DOHH2 (cell line): ENCODE results near the gene SLC38A3.

Experiments
- H3F3A ChIP-seq: fragments of 200-600 bp; sonication (generic), shearing (Covaris generic); 2 replicates; pipeline ENCODE4 v1.6.0; 2016; ENCODE audit warnings: antibody characterized with exemption, mild to moderate bottlenecking; ENCODE audit not compliant: control insufficient read depth, insufficient read depth
- H3K27ac ChIP-seq: fragments of 200-600 bp; sonication (generic); 2 replicates; pipeline ENCODE4 v1.5.1; 2014; ENCODE audit warnings: low read depth, mild to moderate bottlenecking, low read length, moderate library complexity
- H3K27me3 ChIP-seq: fragments of 200-600 bp; sonication (generic); 2 replicates; pipeline ENCODE4 v1.6.1; 2014; ENCODE audit warnings: mild to moderate bottlenecking, low read length, mixed read lengths; ENCODE audit not compliant: control insufficient read depth
- H3K36me3 ChIP-seq: fragments of 200-600 bp; sonication (generic); 2 replicates; pipeline ENCODE4 v1.6.1; 2014; ENCODE audit warnings: mild to moderate bottlenecking, low read length, moderate library complexity, mixed read lengths; ENCODE audit not compliant: control insufficient read depth
- H3K4me1 ChIP-seq: fragments of 200-600 bp; sonication (generic); 2 replicates; pipeline ENCODE4 v1.6.1; 2014; ENCODE audit warnings: mild to moderate bottlenecking, low read length, mixed read lengths; ENCODE audit not compliant: control insufficient read depth
- H3K4me2 ChIP-seq: fragments of 200-600 bp; sonication (generic); 2 replicates; pipeline ENCODE4 v1.6.0; 2014; ENCODE audit warnings: mild to moderate bottlenecking, low read length, moderate library complexity
- H3K4me3 ChIP-seq: fragments of 200-600 bp; sonication (generic); 2 replicates; pipeline ENCODE4 v1.5.1; 2014; ENCODE audit warnings: mild to moderate bottlenecking, low read length, mixed read lengths
- H3K79me2 ChIP-seq: fragments of 200-600 bp; sonication (generic); 2 replicates; pipeline ENCODE4 v1.6.1; 2014; ENCODE audit warnings: mild to moderate bottlenecking, low read length, mixed read lengths; ENCODE audit not compliant: control insufficient read depth
- H3K9me2 ChIP-seq: fragments of 200-600 bp; sonication (generic); replicated peaks from 2 replicates; pipeline ENCODE4 v1.6.1; 2014; ENCODE audit warnings: mild to moderate bottlenecking, low read length, mixed read lengths; ENCODE audit not compliant: control insufficient read depth
- H3K9me3 ChIP-seq: fragments of 200-600 bp; sonication (generic); 2 replicates; pipeline ENCODE4 v1.6.1; 2014; ENCODE audit warnings: antibody characterized with exemption, low read length, mixed read lengths; ENCODE audit not compliant: control insufficient read depth, insufficient read depth
- H4K20me1 ChIP-seq: fragments of 200-600 bp; sonication (generic); 2 replicates; pipeline ENCODE4 v1.6.0; 2014; ENCODE audit warnings: low read depth, mild to moderate bottlenecking, antibody characterized with exemption, low read length, moderate library complexity; ENCODE audit not compliant: control insufficient read depth, insufficient read depth
- EZH2phosphoT487 ChIP-seq: fragments of 200-600 bp; sonication (generic); IDR thresholded peaks from 2 replicates; pipeline ENCODE4 v1.6.1; 2017; ENCODE audit warnings: borderline replicate concordance, mild to moderate bottlenecking, antibody characterized with exemption, low read length, moderate library complexity, mixed read lengths
- TF ChIP-seq, protein P1 (sequence below): fragments of 200-600 bp; sonication (generic); IDR thresholded peaks from one replicate; pipeline ENCODE4 v1.5.1; 2014; ENCODE audit warnings: antibody characterized with exemption, mild to moderate bottlenecking, low read depth, low read length; ENCODE audit not compliant: poor library complexity, severe bottlenecking

The SLC38A3 gene

DNA sequence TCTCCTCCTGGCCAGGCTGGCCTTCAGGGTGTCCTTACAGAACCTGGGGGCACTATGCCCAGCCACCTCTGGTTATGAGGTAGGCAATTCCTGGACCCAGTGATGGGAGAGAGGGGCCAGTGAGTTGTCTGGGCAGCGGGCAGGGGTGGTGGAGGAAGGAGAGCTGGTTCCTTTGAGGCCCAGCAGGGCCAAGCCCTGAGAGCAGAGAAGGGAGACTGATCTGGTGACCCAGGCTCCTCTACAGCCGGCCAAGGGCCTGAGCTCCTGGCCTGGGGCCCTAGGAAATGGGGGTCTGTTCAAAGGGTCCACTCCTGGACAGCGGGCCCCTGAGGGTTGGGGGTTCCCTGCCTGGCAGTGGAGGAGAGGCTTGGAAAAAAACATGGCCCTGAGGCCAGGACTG is 7.9 kb downstream of the SLC38A3 start:
- no peaks in the 10 kb centered on the region for H3K9me3 ChIP-seq
- H3F3A ChIP-seq = no peaks in the 10 kb centered on the region
- H3K79me2 ChIP-seq = no peaks in the 10 kb centered on the region
- no peak overlapping the region for H3K4me2 ChIP-seq
- H3K9me2 ChIP-seq = no peaks in the 10 kb centered on the region
- 0 out of 2 replicates have a peak, but pooled peaks cover 3% of the 10 kb centered on the region for H4K20me1 ChIP-seq
- H3K4me3 ChIP-seq = no peak overlapping the region
- no peak overlapping the region for H3K27ac ChIP-seq
- TF ChIP-seq, protein P1, sequence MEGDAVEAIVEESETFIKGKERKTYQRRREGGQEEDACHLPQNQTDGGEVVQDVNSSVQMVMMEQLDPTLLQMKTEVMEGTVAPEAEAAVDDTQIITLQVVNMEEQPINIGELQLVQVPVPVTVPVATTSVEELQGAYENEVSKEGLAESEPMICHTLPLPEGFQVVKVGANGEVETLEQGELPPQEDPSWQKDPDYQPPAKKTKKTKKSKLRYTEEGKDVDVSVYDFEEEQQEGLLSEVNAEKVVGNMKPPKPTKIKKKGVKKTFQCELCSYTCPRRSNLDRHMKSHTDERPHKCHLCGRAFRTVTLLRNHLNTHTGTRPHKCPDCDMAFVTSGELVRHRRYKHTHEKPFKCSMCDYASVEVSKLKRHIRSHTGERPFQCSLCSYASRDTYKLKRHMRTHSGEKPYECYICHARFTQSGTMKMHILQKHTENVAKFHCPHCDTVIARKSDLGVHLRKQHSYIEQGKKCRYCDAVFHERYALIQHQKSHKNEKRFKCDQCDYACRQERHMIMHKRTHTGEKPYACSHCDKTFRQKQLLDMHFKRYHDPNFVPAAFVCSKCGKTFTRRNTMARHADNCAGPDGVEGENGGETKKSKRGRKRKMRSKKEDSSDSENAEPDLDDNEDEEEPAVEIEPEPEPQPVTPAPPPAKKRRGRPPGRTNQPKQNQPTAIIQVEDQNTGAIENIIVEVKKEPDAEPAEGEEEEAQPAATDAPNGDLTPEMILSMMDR = no peak
- TF ChIP-seq EZH2phosphoT487 = no peak
- peaks cover 9% of the 10 kb centered on the region for H3K27me3 ChIP-seq
- H3K36me3 ChIP-seq = no peaks in the 10 kb centered on the region
- no peaks in the 10 kb centered on the region for H3K4me1 ChIP-seq

DNA sequence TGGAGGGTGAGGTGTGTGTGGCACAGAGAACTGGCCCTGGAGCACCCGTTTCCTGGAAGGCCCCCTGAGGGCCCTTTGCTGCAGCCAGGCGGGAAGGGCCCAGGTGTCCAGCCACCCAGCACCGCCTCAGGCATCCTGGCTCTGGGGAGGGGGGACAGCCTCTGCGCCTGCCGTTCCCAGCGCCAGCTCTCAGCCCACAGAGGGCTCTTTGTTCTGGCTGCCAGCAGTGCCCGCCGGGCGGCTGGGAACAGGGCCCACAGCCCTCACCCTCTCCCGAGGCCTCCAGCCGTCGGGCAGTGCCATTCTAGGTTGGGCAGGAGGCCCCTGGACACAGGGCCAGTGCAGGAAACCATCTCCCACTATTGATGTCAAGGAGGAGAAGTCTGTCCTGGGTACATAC is 8.3 kb downstream of the SLC38A3 start:
- H3K9me2 ChIP-seq = no peaks in the 10 kb centered on the region
- no peak overlapping the region for H3K4me3 ChIP-seq
- no peaks in the 10 kb centered on the region for H3K9me3 ChIP-seq
- H3K4me1 ChIP-seq = no peaks in the 10 kb centered on the region
- H3K27me3 ChIP-seq = peaks cover 9% of the 10 kb centered on the region
- no peak overlapping the region for H3K4me2 ChIP-seq
- no peak overlapping the region for H3K27ac ChIP-seq
- no peaks in the 10 kb centered on the region for H3F3A ChIP-seq
- no peaks in the 10 kb centered on the region for H3K36me3 ChIP-seq
- H4K20me1 ChIP-seq = 0 out of 2 replicates have a peak, but pooled peaks cover 3% of the 10 kb centered on the region
- no peaks in the 10 kb centered on the region for H3K79me2 ChIP-seq
- TF ChIP-seq, protein P1 = no peak
- TF ChIP-seq EZH2phosphoT487 = no peak

DNA sequence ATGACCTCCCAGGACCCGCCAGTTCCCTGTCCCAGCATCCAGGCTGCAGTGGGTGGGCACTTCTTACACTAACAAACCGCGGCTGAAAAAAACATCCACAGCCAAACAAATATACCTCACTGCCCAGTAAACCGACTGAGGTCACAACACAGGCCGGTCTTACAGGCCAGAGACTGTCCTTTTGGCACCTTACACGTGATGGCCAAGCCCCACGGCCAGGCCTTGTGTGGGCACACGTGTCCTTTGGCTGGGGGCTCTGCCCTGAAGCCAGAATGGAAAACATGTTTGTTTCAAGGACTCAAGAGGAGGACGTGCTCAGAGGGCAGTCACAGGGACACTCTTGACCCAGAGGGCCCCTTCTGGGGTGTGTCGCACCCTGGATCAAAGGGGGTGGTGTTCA is 9.8 kb downstream of the SLC38A3 start:
- Histone ChIP-seq H4K20me1 (0 out of 2 replicates have a peak, but pooled peaks cover 3% of the 10 kb centered on the region), H3K4me2 (no peak overlapping the region), H3K9me2 (no peaks in the 10 kb centered on the region), H3K36me3 (no peaks in the 10 kb centered on the region), H3F3A (no peaks in the 10 kb centered on the region), H3K79me2 (no peaks in the 10 kb centered on the region), H3K9me3 (no peaks in the 10 kb centered on the region), H3K27me3 (peaks cover 8% of the 10 kb centered on the region), H3K27ac (no peak overlapping the region), H3K4me1 (no peaks in the 10 kb centered on the region), H3K4me3 (no peak overlapping the region)
- TF ChIP-seq EZH2phosphoT487 = no peak
- TF ChIP-seq, protein P1 = no peak
